ENCODE measurements around the gene CDK13.

Gene CDK13

DNA sequence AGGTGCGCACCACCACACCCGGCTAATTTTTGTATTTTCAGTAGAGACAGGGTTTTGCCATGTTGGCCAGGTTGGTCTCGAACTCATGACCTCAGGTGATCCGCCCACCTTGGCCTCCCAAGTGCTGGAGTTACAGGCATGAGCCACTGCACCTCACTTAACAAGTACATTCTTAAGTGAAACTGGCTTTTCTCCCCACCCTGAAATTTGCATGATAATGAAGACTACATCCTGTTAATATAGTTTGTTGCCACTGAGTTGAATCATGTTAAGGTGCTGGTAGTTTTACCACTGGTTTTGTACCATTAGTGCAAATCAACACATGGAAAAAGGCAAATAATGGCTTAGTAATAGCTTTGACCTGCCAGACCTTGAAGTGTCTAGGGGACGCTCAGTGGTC lies 122.2 kb downstream of the CDK13 start:
- Histone ChIP-seq H3K4ac (ENCODE audit: low read depth in 1 of 2, low read length in 2 of 2) (no peak overlapping the region), H2AK5ac (ENCODE audit: low read length, severe bottlenecking) (no peak overlapping the region), H3K4me1 (ENCODE audit: control insufficient read depth, insufficient read depth, low read depth, low read length) (no peaks in the 10 kb centered on the region), H3K27me3 (ENCODE audit: control insufficient read depth in 1 of 2, insufficient read depth in 1 of 2, low read length in 2 of 2) (no peaks in the 10 kb centered on the region), H3K4me2 (ENCODE audit: low read length, poor library complexity, severe bottlenecking) (no peak overlapping the region), H3K14ac (ENCODE audit: low read length in 2 of 2) (no peak overlapping the region), H3K36me3 (ENCODE audit: control insufficient read depth in 1 of 2, insufficient read depth in 2 of 2, low read depth in 1 of 2, low read length in 2 of 2) (peaks cover 9 to 33% of the 10 kb centered on the region in 2 experiments), H3K27ac (ENCODE audit: low read length, poor library complexity, severe bottlenecking) (no peak overlapping the region), H2BK5ac (ENCODE audit: low read depth, low read length, poor library complexity, severe bottlenecking) (no peak overlapping the region), H4K91ac (ENCODE audit: low read length) (no peak overlapping the region), H3K9me3 (ENCODE audit: control insufficient read depth, low read length) (no peaks in the 10 kb centered on the region), H2BK12ac (ENCODE audit: low read length in 2 of 2) (no peak overlapping the region), H2AFZ (ENCODE audit: low read depth, low read length) (no peak overlapping the region), H3K9ac (ENCODE audit: low read length) (no peak overlapping the region), H2BK15ac (ENCODE audit: low read depth, poor library complexity, severe bottlenecking) (no peak overlapping the region), H3K79me1 (replicated peaks; ENCODE audit: low read length, poor library complexity, severe bottlenecking) (peaks cover 11% of the 10 kb centered on the region), H3K18ac (ENCODE audit: low read depth in 1 of 2, low read length in 2 of 2) (no peak overlapping the region), H3K4me3 (ENCODE audit: insufficient read depth in 1 of 2, low read depth in 1 of 2, low read length in 2 of 2) (no peak overlapping the region), H3K23ac (ENCODE audit: low read length in 2 of 2) (no peak overlapping the region), H4K8ac (ENCODE audit: low read length) (no peak overlapping the region), H2BK120ac (ENCODE audit: low read depth, low read length) (no peak overlapping the region)
- no peak for DNase-seq
- 100% methylated on average over 5 of the region's 5 CpGs for WGBS

DNA sequence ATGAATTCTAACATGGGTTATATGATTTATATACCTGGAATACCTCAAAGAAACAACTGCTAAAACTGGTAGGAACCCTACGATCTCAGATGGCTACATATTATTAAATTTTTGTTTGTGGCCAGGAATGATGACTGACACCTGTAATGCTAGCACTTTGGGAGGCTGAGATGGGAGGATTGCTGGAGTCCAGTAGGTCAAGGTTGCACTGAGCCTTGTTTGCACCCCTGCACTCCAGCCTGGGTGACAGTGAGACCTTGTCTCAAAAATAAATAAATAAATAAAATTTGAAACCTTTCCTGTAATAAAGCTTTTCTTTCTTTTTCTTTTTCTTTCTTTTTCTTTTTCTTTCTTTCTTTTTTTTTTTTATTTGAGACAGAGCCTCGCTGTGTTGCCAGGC lies 123.2 kb downstream of the CDK13 start:
- H2BK15ac ChIP-seq (ENCODE audit: low read depth, poor library complexity, severe bottlenecking), result no peak overlapping the region
- no peak overlapping the region for H3K4me3 ChIP-seq (ENCODE audit: insufficient read depth in 1 of 2, low read depth in 1 of 2, low read length in 2 of 2)

GRCh38 chr7:40077849-40078248 lies 127.8 kb downstream of the CDK13 start:
- Histone ChIP-seq H3K18ac (ENCODE audit: low read depth in 1 of 2, low read length in 2 of 2) (no peak overlapping the region), H4K91ac (ENCODE audit: low read length) (no peak overlapping the region), H2BK12ac (ENCODE audit: low read length in 2 of 2) (no peak overlapping the region), H3K14ac (ENCODE audit: low read length in 2 of 2) (no peak overlapping the region), H3K9me3 (ENCODE audit: control insufficient read depth, low read length) (no peaks in the 10 kb centered on the region), H3K4me3 (ENCODE audit: insufficient read depth in 1 of 2, low read depth in 1 of 2, low read length in 2 of 2) (no peak overlapping the region), H3K4ac (ENCODE audit: low read depth in 1 of 2, low read length in 2 of 2) (no peak overlapping the region), H2AFZ (ENCODE audit: low read depth, low read length) (no peak overlapping the region), H3K27ac (ENCODE audit: low read length, poor library complexity, severe bottlenecking) (no peak overlapping the region), H3K4me1 (ENCODE audit: control insufficient read depth, insufficient read depth, low read depth, low read length) (no peaks in the 10 kb centered on the region), H3K4me2 (ENCODE audit: low read length, poor library complexity, severe bottlenecking) (no peak overlapping the region), H2BK5ac (ENCODE audit: low read depth, low read length, poor library complexity, severe bottlenecking) (no peak overlapping the region), H3K9ac (ENCODE audit: low read length) (no peak overlapping the region), H3K36me3 (ENCODE audit: control insufficient read depth in 1 of 2, insufficient read depth in 2 of 2, low read depth in 1 of 2, low read length in 2 of 2) (peaks cover 0 to 39% of the 10 kb centered on the region in 2 experiments), H4K8ac (ENCODE audit: low read length) (no peak overlapping the region), H2BK120ac (ENCODE audit: low read depth, low read length) (no peak overlapping the region), H2BK15ac (ENCODE audit: low read depth, poor library complexity, severe bottlenecking) (no peak overlapping the region), H2AK5ac (ENCODE audit: low read length, severe bottlenecking) (no peak overlapping the region), H3K23ac (ENCODE audit: low read length in 2 of 2) (no peak overlapping the region), H3K79me1 (replicated peaks; ENCODE audit: low read length, poor library complexity, severe bottlenecking) (peaks cover 5% of the 10 kb centered on the region), H3K27me3 (ENCODE audit: control insufficient read depth in 1 of 2, insufficient read depth in 1 of 2, low read length in 2 of 2) (no peaks in the 10 kb centered on the region)
- peak; percentile 47 for DNase-seq
- no CpG with 5 or more reads among the region's 3 CpGs for WGBS

More for the DNA sequence above, 123.2 kb downstream of the CDK13 start:
- Histone ChIP-seq H4K91ac (ENCODE audit: low read length) (no peak overlapping the region), H2AK5ac (ENCODE audit: low read length, severe bottlenecking) (no peak overlapping the region), H3K23ac (ENCODE audit: low read length in 2 of 2) (no peak overlapping the region), H3K9me3 (ENCODE audit: control insufficient read depth, low read length) (no peaks in the 10 kb centered on the region), H2BK12ac (ENCODE audit: low read length in 2 of 2) (no peak overlapping the region), H2BK5ac (ENCODE audit: low read depth, low read length, poor library complexity, severe bottlenecking) (no peak overlapping the region), H3K4ac (ENCODE audit: low read depth in 1 of 2, low read length in 2 of 2) (no peak overlapping the region), H3K4me1 (ENCODE audit: control insufficient read depth, insufficient read depth, low read depth, low read length) (no peaks in the 10 kb centered on the region), H3K79me1 (replicated peaks; ENCODE audit: low read length, poor library complexity, severe bottlenecking) (peaks cover 11% of the 10 kb centered on the region), H4K8ac (ENCODE audit: low read length) (no peak overlapping the region), H3K14ac (ENCODE audit: low read length in 2 of 2) (no peak overlapping the region), H2BK120ac (ENCODE audit: low read depth, low read length) (no peak overlapping the region), H2AFZ (ENCODE audit: low read depth, low read length) (no peak overlapping the region), H3K9ac (ENCODE audit: low read length) (no peak overlapping the region), H3K18ac (ENCODE audit: low read depth in 1 of 2, low read length in 2 of 2) (no peak overlapping the region), H3K36me3 (ENCODE audit: control insufficient read depth in 1 of 2, insufficient read depth in 2 of 2, low read depth in 1 of 2, low read length in 2 of 2) (peaks cover 7 to 36% of the 10 kb centered on the region in 2 experiments), H3K27ac (ENCODE audit: low read length, poor library complexity, severe bottlenecking) (no peak overlapping the region), H3K4me2 (ENCODE audit: low read length, poor library complexity, severe bottlenecking) (no peak overlapping the region), H3K27me3 (ENCODE audit: control insufficient read depth in 1 of 2, insufficient read depth in 1 of 2, low read length in 2 of 2) (no peaks in the 10 kb centered on the region)
- 92% methylated on average over 2 of the region's 2 CpGs for WGBS
- no peak for DNase-seq

DNA sequence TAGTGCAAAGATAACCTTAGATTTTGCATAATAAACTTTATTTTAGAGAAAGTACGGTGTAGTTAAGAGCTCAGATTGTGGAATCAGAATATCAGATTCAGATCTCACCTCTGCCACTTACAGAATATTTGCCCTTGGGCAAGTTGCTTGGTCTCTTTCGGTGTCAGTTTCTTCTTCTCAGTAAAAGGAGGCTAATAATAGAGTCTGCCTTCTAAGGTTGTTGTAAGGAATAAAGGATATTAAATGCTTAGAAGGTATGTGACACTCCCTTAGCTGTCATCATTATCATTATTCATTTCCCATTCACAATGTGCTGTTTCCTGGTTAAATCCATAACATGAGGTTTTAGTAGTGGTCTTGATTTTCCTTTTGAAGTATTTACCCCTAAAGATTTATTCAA lies 142.1 kb downstream of the CDK13 start:
- Histone ChIP-seq H3K4me2 (ENCODE audit: low read length, poor library complexity, severe bottlenecking) (no peak overlapping the region), H3K4me3 (ENCODE audit: insufficient read depth in 1 of 2, low read depth in 1 of 2, low read length in 2 of 2) (no peak overlapping the region), H3K23ac (ENCODE audit: low read length in 2 of 2) (no peak overlapping the region), H2AK5ac (ENCODE audit: low read length, severe bottlenecking) (no peak overlapping the region), H2BK12ac (ENCODE audit: low read length in 2 of 2) (no peak overlapping the region), H3K9me3 (ENCODE audit: control insufficient read depth, low read length) (no peaks in the 10 kb centered on the region), H3K79me1 (replicated peaks; ENCODE audit: low read length, poor library complexity, severe bottlenecking) (peaks cover 13% of the 10 kb centered on the region), H3K27me3 (ENCODE audit: control insufficient read depth in 1 of 2, insufficient read depth in 1 of 2, low read length in 2 of 2) (no peaks in the 10 kb centered on the region), H3K14ac (ENCODE audit: low read length in 2 of 2) (no peak overlapping the region), H3K4ac (ENCODE audit: low read depth in 1 of 2, low read length in 2 of 2) (no peak overlapping the region), H2BK15ac (ENCODE audit: low read depth, poor library complexity, severe bottlenecking) (no peak overlapping the region), H3K18ac (ENCODE audit: low read depth in 1 of 2, low read length in 2 of 2) (no peak overlapping the region), H2AFZ (ENCODE audit: low read depth, low read length) (no peak overlapping the region), H3K27ac (ENCODE audit: low read length, poor library complexity, severe bottlenecking) (no peak overlapping the region), H3K36me3 (ENCODE audit: control insufficient read depth in 1 of 2, insufficient read depth in 2 of 2, low read depth in 1 of 2, low read length in 2 of 2) (peaks cover 27 to 73% of the 10 kb centered on the region in 2 experiments), H2BK120ac (ENCODE audit: low read depth, low read length) (no peak overlapping the region), H4K91ac (ENCODE audit: low read length) (no peak overlapping the region), H3K4me1 (ENCODE audit: control insufficient read depth, insufficient read depth, low read depth, low read length) (no peaks in the 10 kb centered on the region), H3K9ac (ENCODE audit: low read length) (no peak overlapping the region), H2BK5ac (ENCODE audit: low read depth, low read length, poor library complexity, severe bottlenecking) (no peak overlapping the region), H4K8ac (ENCODE audit: low read length) (no peak overlapping the region)
- DNase-seq, result no peak
- no CpG with 5 or more reads among the region's 2 CpGs for WGBS

Measured in mesenchymal stem cell (in vitro differentiated cells and primary cell).